Stomach (tissue), 9 donors: ENCODE results near the gene PLCH1. TPM values are rescaled to one million over a fixed set of nuclear protein-coding genes. Genes with fewer than 3 reads are reported as not detected.

Experiments
- DNase-seq, 2 donors: peaks; one replicate each; pipeline versions ENCODE4 v3.0.0 to v3.0.0-alpha.2; 2013 to 2019
- H3K27ac ChIP-seq, 5 donors: fragments of 200-600 bp in 4 of 5; sonication (generic) in 4 of 5; one replicate each; pipeline ENCODE4 v1.5.1; 2013 to 2019; ENCODE audit warnings: mild to moderate bottlenecking in 1 of 5, moderate library complexity in 1 of 5
- H3K27me3 ChIP-seq, 3 donors: fragments of 200-600 bp; sonication (generic); one replicate each; pipeline ENCODE4 v1.5.1; 2017 to 2019; ENCODE audit warnings: mixed run types in 1 of 3
- H3K36me3 ChIP-seq, 4 donors: fragments of 200-600 bp; sonication (generic); 1 replicate in 3 of 4; 2 replicates in 1 of 4; pipeline ENCODE4 v1.5.1; 2016 to 2019
- H3K4me1 ChIP-seq, 4 donors: fragments of 200-600 bp; sonication (generic); one replicate each; pipeline ENCODE4 v1.5.1; 2016 to 2019
- H3K4me3 ChIP-seq, 4 donors: fragments of 200-600 bp; sonication (generic) in 3 of 4; one replicate each; pipeline ENCODE4 v1.5.1; 2016 to 2019; ENCODE audit warnings: mild to moderate bottlenecking in 1 of 4
- H3K9me3 ChIP-seq, 4 donors: fragments of 200-600 bp; sonication (generic); one replicate each; pipeline ENCODE4 v1.5.1; 2016 to 2019
- CTCF ChIP-seq, 7 experiments: fragments of 450-650 bp in 4 of 7; fragments of 200-600 bp in 3 of 7; sonication (generic) in 3 of 7; IDR thresholded peaks; one replicate each; pipeline ENCODE4 v1.5.1; 2016 to 2019; ENCODE audit warnings: antibody characterized with exemption in 7 of 7, control low read depth in 2 of 7, mild to moderate bottlenecking in 1 of 7
- EP300 ChIP-seq: sonication (generic); formaldehyde crosslinking; IDR thresholded peaks from one replicate; pipeline ENCODE4 v1.6.1; 2017; ENCODE audit warnings: antibody characterized with exemption
- POLR2A ChIP-seq, 4 donors: fragments of 450-650 bp; IDR thresholded peaks; one replicate each; pipeline ENCODE4 v1.6.1; 2016; ENCODE audit warnings: antibody characterized with exemption in 4 of 4, control low read depth in 2 of 4, mild to moderate bottlenecking in 1 of 4, moderate library complexity in 1 of 4
- POLR2AphosphoS5 ChIP-seq, 3 donors: sonication (generic); formaldehyde crosslinking; IDR thresholded peaks; one replicate each; pipeline ENCODE4 v1.6.1; 2016; ENCODE audit warnings: antibody characterized with exemption in 3 of 3
- WGBS, 5 donors: extraction: QIAGEN DNeasy Blood & Tissue Kit in 3 of 5; methylation state at CpG; one replicate each; pipeline versions ENCODE4 v1.1.5 to v1.1.7; 2013 to 2018; 5-methylcytosine and 5-hydroxymethylcytosine counted together
- intact Hi-C: fragments of 100-400 bp; cut with DNase I; formaldehyde crosslinking; loops from one replicate; pipeline ENCODE4 v1.15.1; 2023; ENCODE audit warnings: low total_unique reads
- polyA plus RNA-seq, 3 donors: library from polyadenylated mRNA; stranded (reverse); fragments of 200-250 nt; gene quantifications; one replicate each; pipeline ENCODE4 v1.2.3, GENCODE V29; 2013
- total RNA-seq, 5 donors: library from RNA; depleted of rRNA; stranded (reverse); fragments of >200 nt; gene quantifications; one replicate each; pipeline versions ENCODE4 v1.1.0 to v1.2.3, GENCODE V29; 2014 to 2016
- donor health status: healthy with polysubstance abuse.
- donor health status: Bipolar disorder and iron deficiency.
- donor health status: healthy.

Gene PLCH1
- total and polyA plus RNA-seq, 8 donors = 0.75 to 18.8 (median 3.3) TPM

DNA sequence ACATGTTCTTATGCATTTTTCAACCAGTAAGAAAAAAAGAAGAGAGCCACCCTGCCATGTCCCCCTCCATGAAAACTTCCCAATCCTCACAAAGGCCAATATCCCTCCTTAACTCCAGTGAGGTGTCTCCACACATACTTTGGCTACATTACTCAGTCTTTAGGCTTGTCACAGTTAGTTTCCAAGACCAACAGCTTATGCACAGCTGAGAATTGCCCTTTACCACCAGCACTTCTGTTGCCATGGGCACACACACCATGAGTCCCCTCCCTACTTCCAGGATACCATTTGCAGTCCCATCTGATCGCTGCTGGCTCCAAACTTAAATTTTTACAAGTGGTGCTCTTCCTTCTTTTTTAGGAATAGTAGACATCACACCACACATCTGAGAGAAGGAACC, 301.1 kb downstream of the PLCH1 start:
- H3K27me3 ChIP-seq = no peaks in the 10 kb centered on the region
- H3K4me1 ChIP-seq = no peaks in the 10 kb centered on the region
- H3K27ac ChIP-seq = no peak overlapping the region
- no peak for DNase-seq
- H3K4me3 ChIP-seq = no peak overlapping the region
- H3K9me3 ChIP-seq = no peaks in the 10 kb centered on the region
- intact Hi-C loops = no loop called here
- TF ChIP-seq POLR2AphosphoS5 (IDR thresholded peaks at IDR 0.05) (no peak), EP300 (no peak), POLR2A (IDR thresholded peaks at IDR 0.05) (no peak), CTCF (IDR thresholded peaks at IDR 0.05) (no peak)
- H3K36me3 ChIP-seq = no peaks in the 10 kb centered on the region
- 93 to 100% (median 94%) methylated on average over 1 of the region's 1 CpG for WGBS, 5 donors

GRCh38 chr3:155442072-155442471, 302.8 kb downstream of the PLCH1 start:
- no peak for DNase-seq
- H3K36me3 ChIP-seq = no peaks in the 10 kb centered on the region
- WGBS, 5 donors = 81 to 86% (median 85%) methylated on average over 5 of the region's 5 CpGs
- H3K9me3 ChIP-seq = no peaks in the 10 kb centered on the region
- H3K4me3 ChIP-seq = no peak overlapping the region
- no peak overlapping the region for H3K27ac ChIP-seq
- H3K4me1 ChIP-seq = no peaks in the 10 kb centered on the region
- H3K27me3 ChIP-seq = no peaks in the 10 kb centered on the region
- TF ChIP-seq CTCF (IDR thresholded peaks at IDR 0.05) (no peak), POLR2AphosphoS5 (IDR thresholded peaks at IDR 0.05) (no peak), EP300 (no peak), POLR2A (IDR thresholded peaks at IDR 0.05) (no peak)
- intact Hi-C loops = no loop called here

DNA sequence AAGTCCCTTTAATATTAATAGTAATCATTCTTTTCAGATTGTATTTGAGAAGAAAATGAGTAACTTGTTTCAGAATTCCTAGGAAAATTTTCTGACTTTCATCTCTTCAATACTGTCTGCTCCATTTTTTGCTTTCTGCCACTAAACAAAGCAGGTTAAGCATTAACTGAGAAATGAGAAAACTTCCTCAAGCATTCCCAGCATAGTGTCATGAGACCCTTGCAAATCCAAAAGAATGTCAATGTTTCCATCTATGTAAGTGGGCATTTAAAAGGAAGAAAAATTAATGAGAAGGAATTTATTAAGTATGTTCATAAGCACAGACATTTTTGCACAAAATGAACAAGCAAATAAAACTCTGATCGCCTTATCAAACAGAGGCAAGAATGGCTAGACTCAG, 303.4 kb downstream of the PLCH1 start:
- no peak for TF ChIP-seq POLR2AphosphoS5 (IDR thresholded peaks at IDR 0.05)
- TF ChIP-seq EP300 = no peak
- TF ChIP-seq CTCF (IDR thresholded peaks at IDR 0.05) = no peak
- TF ChIP-seq POLR2A (IDR thresholded peaks at IDR 0.05) = no peak
- H3K27me3 ChIP-seq = no peaks in the 10 kb centered on the region
- H3K9me3 ChIP-seq = no peaks in the 10 kb centered on the region
- intact Hi-C loops = no loop called here
- 40 to 69% (median 47%) methylated on average over 1 of the region's 1 CpG for WGBS, 5 donors
- no peaks in the 10 kb centered on the region for H3K36me3 ChIP-seq
- H3K4me3 ChIP-seq = no peak overlapping the region
- no peaks in the 10 kb centered on the region for H3K4me1 ChIP-seq
- no peak for DNase-seq
- H3K27ac ChIP-seq = no peak overlapping the region

DNA sequence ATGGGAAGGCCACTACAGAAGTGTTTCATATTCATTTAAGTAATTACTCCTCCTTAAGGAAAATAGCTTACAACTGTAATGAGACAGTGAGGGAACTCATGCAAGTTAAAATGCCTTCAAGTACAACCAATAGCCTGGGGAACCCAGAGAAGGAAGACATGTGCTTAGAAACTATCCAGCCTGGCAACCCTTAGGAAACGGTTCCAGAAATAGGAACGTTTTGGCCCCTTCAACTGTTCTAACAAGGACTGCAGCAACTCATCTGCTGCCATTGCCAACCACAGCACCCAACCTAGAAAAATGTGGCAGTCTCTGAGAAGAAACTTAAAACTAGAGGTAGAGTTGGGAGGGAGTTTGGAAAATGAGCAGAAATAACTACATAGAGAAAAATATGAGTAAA, 303.8 kb downstream of the PLCH1 start:
- TF ChIP-seq POLR2A (IDR thresholded peaks at IDR 0.05) (no peak), CTCF (IDR thresholded peaks at IDR 0.05) (no peak), POLR2AphosphoS5 (IDR thresholded peaks at IDR 0.05) (no peak), EP300 (no peak)
- no peaks in the 10 kb centered on the region for H3K4me1 ChIP-seq
- no peaks in the 10 kb centered on the region for H3K36me3 ChIP-seq
- DNase-seq = no peak
- WGBS, 5 donors = 65 to 73% (median 70%) methylated on average over 2 of the region's 2 CpGs
- no peak overlapping the region for H3K27ac ChIP-seq
- intact Hi-C loops = no loop called here
- H3K9me3 ChIP-seq = no peaks in the 10 kb centered on the region
- no peaks in the 10 kb centered on the region for H3K27me3 ChIP-seq
- no peak overlapping the region for H3K4me3 ChIP-seq
